Fibroblast of skin of left biceps (primary cell): ENCODE results near the gene NXPH4.

Experiments used
- DNase-seq, 2 experiments: peaks; one replicate each; pipeline ENCODE4 v3.0.0-alpha.2; 2013; ENCODE audit warnings: low read depth in 2 of 2

The NXPH4 gene

GRCh38 chr12:57183939-57184725 lies 32.5 kb upstream of the NXPH4 start:
- DNase-seq = no peak

GRCh38 chr12:57185403-57185802 lies 31.2 kb upstream of the NXPH4 start:
- no peak for DNase-seq

- DNase-seq = no peak
These were observed 30.6 kb upstream of the NXPH4 start for GRCh38 chr12:57185906-57186508.

- no peak for DNase-seq
These were observed 29.1 kb upstream of the NXPH4 start for GRCh38 chr12:57187222-57188089.

GRCh38 chr12:57188090-57188425 lies 28.5 kb upstream of the NXPH4 start:
- no peak for DNase-seq

GRCh38 chr12:57190037-57190436 lies 26.6 kb upstream of the NXPH4 start:
- no peak for DNase-seq

GRCh38 chr12:57190821-57191220 lies 25.8 kb upstream of the NXPH4 start:
- DNase-seq = no peak

- no peak for DNase-seq
These were observed 25.2 kb upstream of the NXPH4 start for GRCh38 chr12:57191410-57191809.

- no peak for DNase-seq
These were observed 23.7 kb upstream of the NXPH4 start for GRCh38 chr12:57192920-57193319.

GRCh38 chr12:57193706-57194245 lies 22.8 kb upstream of the NXPH4 start:
- no peak for DNase-seq

- no peak for DNase-seq
These were observed 22.3 kb upstream of the NXPH4 start for GRCh38 chr12:57194253-57194652.

- DNase-seq = no peak
These were observed 21.4 kb upstream of the NXPH4 start for GRCh38 chr12:57195186-57195585.

- no peak for DNase-seq
These were observed 20.8 kb upstream of the NXPH4 start for GRCh38 chr12:57195611-57196371.

GRCh38 chr12:57196439-57196838 lies 20.2 kb upstream of the NXPH4 start:
- no peak for DNase-seq

GRCh38 chr12:57196956-57197355 lies 19.6 kb upstream of the NXPH4 start:
- DNase-seq = no peak

GRCh38 chr12:57198329-57198728 lies 18.3 kb upstream of the NXPH4 start:
- no peak for DNase-seq

- no peak for DNase-seq
These were observed 17.4 kb upstream of the NXPH4 start for GRCh38 chr12:57199191-57199590.

GRCh38 chr12:57200497-57200896 lies 16.1 kb upstream of the NXPH4 start:
- DNase-seq = no peak

- no peak for DNase-seq
These were observed 15.4 kb upstream of the NXPH4 start for GRCh38 chr12:57201219-57201618.

- no peak for DNase-seq
These were observed 15.0 kb upstream of the NXPH4 start for GRCh38 chr12:57201631-57202030.

- DNase-seq = no peak
These were observed 14.3 kb upstream of the NXPH4 start for GRCh38 chr12:57202321-57202720.

- DNase-seq = no peak
These were observed 13.4 kb upstream of the NXPH4 start for GRCh38 chr12:57203201-57203600.
